IPS DF 6.9 (cell line): ENCODE data around the gene TRMT2A.

Experiments used
- DNase-seq: peaks from one replicate; pipeline ENCODE4 v3.0.0-alpha.2; 2013; ENCODE audit warnings: low read depth, low spot score
- H3K27ac ChIP-seq: one replicate; pipeline ENCODE4 v1.5.1; 2013; ENCODE audit warnings: low read length, control low read depth
- H3K27me3 ChIP-seq: 2 replicates; pipeline ENCODE4 v1.6.1; 2013; ENCODE audit warnings: mild to moderate bottlenecking, low read length; ENCODE audit not compliant: control insufficient read depth, insufficient read depth
- H3K36me3 ChIP-seq: 2 replicates; pipeline ENCODE4 v1.6.1; 2013; ENCODE audit warnings: low read length; ENCODE audit not compliant: control insufficient read depth, insufficient read depth
- H3K4me1 ChIP-seq: 2 replicates; pipeline ENCODE4 v1.6.1; 2013; ENCODE audit warnings: low read length; ENCODE audit not compliant: control insufficient read depth, insufficient read depth
- H3K4me3 ChIP-seq: 2 replicates; pipeline ENCODE4 v1.5.1; 2013; ENCODE audit warnings: mild to moderate bottlenecking, low read length
- H3K9me3 ChIP-seq: 2 replicates; pipeline ENCODE4 v1.6.1; 2013; ENCODE audit warnings: low read length, inconsistent platforms; ENCODE audit not compliant: control insufficient read depth, insufficient read depth
- WGBS: extraction: QIAGEN DNeasy Blood & Tissue Kit; methylation state at CpG from one replicate; pipeline ENCODE4 v1.1.7; 2013; ENCODE audit warnings: mixed read lengths, missing lambda C conversion rate; ENCODE audit not compliant: insufficient read length, insufficient coverage; 5-methylcytosine and 5-hydroxymethylcytosine counted together

The TRMT2A gene

DNA sequence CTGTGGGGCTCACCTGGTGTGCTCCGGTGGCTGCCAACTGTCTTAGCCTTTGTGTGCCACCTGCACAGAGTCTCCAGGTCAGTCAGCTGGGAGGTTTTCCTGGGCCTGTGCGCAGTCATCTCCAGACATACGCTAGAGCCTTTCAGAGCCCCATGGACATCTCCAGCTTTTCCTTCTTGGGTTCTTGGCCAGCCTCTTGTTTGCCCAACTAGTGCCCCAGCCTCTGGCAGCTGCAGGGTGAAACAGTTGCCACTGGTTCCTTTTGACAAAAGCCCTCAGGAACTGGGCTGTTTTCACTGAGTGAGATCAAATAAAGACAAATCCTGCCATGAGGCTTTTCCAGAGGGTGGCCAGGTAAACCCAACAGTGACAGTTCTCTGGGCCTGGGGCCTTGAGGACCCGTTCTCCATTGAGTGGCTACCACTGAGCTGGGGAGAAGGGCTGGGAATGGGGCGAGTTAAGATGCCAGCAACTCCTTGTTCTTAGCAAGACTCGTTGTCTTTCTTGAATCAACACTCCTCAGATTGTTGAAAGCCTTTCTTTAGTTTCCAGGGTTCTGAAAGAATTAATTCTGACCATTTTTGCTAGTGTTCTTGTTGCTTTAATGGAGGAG lies 17.8 kb downstream of the TRMT2A start:
- WGBS, result no CpG with 5 or more reads among the region's 6 CpGs
- H3K4me3 ChIP-seq, result no peak overlapping the region
- no peaks in the 10 kb centered on the region for H3K27me3 ChIP-seq
- no peak overlapping the region for H3K27ac ChIP-seq
- no peak for DNase-seq
- no peaks in the 10 kb centered on the region for H3K4me1 ChIP-seq
- H3K9me3 ChIP-seq, result no peaks in the 10 kb centered on the region
- H3K36me3 ChIP-seq, result peaks cover 21% of the 10 kb centered on the region; the same call in 1 of the 2 replicates

GRCh38 chr22:20096574-20097420 lies 20.2 kb downstream of the TRMT2A start:
- Histone ChIP-seq H3K36me3 (peaks cover 42% of the 10 kb centered on the region), H3K27ac (no peak overlapping the region), H3K4me1 (no peaks in the 10 kb centered on the region), H3K4me3 (no peak overlapping the region), H3K9me3 (no peaks in the 10 kb centered on the region), H3K27me3 (no peaks in the 10 kb centered on the region)
- no CpG with 5 or more reads among the region's 2 CpGs for WGBS
- no peak for DNase-seq

DNA sequence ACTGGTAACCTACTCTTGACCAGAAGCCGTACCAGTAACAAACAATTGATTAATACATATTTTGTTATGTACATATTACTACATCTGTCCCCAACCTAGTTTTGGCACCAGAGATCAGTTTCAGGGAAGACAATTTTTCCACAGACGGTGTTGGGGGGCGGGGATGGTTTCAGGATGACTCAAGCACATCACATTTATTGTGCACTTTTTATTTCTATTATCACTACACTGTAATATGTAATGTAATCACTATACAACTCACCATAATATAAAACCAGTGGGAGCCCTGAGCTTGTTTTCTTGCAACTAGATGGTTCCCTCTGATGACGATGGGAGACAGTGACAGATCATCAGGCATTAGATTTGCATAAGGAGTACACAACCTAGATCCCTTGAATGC lies 21.5 kb downstream of the TRMT2A start:
- no peaks in the 10 kb centered on the region for H3K9me3 ChIP-seq
- no CpG with 5 or more reads among the region's 4 CpGs for WGBS

DNA sequence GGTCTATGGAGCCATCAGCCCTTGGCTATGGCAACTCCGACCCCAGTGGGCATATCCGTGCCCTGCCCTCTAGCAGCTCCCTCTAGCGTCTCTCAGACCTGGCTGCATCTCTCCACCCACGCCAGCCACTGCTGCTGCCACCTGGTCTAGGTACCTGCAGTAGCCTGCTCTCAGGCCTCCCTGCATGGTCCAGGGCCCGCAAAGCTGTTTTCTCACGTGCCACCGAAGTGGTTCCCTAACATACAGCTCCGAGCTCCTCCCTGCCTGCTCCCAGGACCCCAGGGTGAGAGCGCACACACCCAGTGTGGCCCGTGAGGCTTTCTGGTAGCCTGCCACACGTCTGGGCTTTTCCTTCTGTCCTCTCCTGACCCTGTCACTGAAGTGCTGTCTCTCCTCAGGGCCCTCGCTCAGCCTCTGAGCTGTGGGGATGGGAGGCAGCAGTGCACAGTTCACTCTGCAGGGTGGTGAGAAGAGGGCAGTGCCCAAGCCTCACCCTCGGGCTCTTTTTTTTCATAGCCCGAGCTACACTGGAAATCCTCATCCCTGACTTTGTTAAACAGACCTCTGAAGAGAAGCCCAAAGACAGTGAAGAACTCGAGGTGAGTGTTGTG lies 22.7 kb downstream of the TRMT2A start:
- WGBS, result no CpG with 5 or more reads among the region's 15 CpGs
- no peaks in the 10 kb centered on the region for H3K27me3 ChIP-seq
- no peaks in the 10 kb centered on the region for H3K4me1 ChIP-seq
- no peak overlapping the region for H3K4me3 ChIP-seq
- no peaks in the 10 kb centered on the region for H3K9me3 ChIP-seq
- no peak for DNase-seq
- H3K36me3 ChIP-seq, result peaks cover 65% of the 10 kb centered on the region
- no peak overlapping the region for H3K27ac ChIP-seq

More for the DNA sequence above, 21.5 kb downstream of the TRMT2A start:
- H3K27me3 ChIP-seq, result no peaks in the 10 kb centered on the region
- H3K27ac ChIP-seq, result no peak overlapping the region
- no peak for DNase-seq
- no peaks in the 10 kb centered on the region for H3K4me1 ChIP-seq
- H3K4me3 ChIP-seq, result no peak overlapping the region
- H3K36me3 ChIP-seq, result peaks cover 54% of the 10 kb centered on the region

DNA sequence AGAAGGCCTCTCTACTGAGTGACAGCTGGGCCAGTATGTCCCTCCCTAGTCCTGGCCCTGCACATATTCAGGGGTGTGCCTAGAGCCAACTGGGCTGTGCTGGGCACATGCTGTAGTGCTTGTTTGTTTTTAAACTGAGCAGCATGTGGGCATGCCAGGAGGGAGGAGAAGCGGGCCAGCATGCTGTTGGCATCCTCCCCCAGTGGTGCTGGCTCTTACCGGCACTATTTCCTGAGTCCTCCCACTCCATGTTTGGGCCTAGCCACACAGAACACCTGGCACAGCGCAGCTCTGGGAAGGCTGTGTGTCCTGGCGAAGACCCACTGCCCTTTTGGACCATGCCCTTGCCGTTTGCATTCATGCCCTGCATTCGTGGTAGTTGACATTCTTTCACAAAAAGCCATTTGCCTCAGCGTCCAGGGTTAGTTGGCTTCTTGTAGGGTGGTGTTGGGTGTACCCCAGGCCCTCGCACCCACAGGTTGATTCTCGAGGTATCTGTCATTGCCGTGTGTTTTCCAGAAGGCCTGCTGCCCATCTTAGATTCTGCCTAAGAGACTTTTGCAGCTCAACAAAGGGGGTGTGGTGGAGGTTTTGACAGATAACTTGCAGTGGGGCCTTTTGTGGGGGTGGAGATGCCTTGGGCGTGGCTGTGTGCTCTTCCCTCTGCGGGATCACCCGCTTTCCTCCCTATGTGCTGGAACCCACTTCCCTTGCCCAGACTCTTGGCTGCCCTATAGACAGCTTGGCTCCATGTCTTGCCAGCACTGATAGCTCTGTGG lies 23.4 kb downstream of the TRMT2A start:
- no peak for DNase-seq
- Histone ChIP-seq H3K27ac (no peak overlapping the region), H3K27me3 (no peaks in the 10 kb centered on the region), H3K4me3 (no peak overlapping the region), H3K36me3 (peaks cover 67% of the 10 kb centered on the region), H3K4me1 (no peaks in the 10 kb centered on the region), H3K9me3 (no peaks in the 10 kb centered on the region)
- WGBS, result no CpG with 5 or more reads among the region's 13 CpGs

DNA sequence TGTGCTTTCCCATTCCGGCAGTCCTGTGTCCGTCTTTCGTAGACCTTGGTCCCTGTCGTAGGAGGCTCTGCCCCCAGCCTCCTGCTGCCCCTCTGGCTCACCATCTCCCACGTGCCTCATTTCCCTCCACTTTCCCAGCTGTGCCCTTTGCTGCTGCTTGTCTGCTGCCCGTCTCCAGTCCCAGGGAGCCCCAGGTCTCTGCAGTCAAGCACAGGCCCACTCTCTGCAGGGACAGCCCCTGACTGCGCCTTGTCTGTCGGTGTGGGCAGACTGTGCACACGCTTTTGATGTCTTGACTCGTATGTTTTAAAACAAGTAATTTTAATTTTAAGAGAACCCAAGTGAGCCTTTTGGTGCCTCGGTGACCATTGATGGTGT lies 24.6 kb downstream of the TRMT2A start:
- Histone ChIP-seq H3K27me3 (no peaks in the 10 kb centered on the region), H3K9me3 (no peaks in the 10 kb centered on the region), H3K36me3 (peaks cover 76% of the 10 kb centered on the region), H3K27ac (no peak overlapping the region), H3K4me1 (no peaks in the 10 kb centered on the region), H3K4me3 (no peak overlapping the region)
- DNase-seq, result no peak
- no CpG with 5 or more reads among the region's 11 CpGs for WGBS

GRCh38 chr22:20091690-20092476 lies 25.1 kb downstream of the TRMT2A start:
- no peaks in the 10 kb centered on the region for H3K9me3 ChIP-seq
- H3K4me3 ChIP-seq, result no peak overlapping the region
- no peaks in the 10 kb centered on the region for H3K27me3 ChIP-seq
- no CpG with 5 or more reads among the region's 16 CpGs for WGBS
- no peak for DNase-seq
- peaks cover 82% of the 10 kb centered on the region for H3K36me3 ChIP-seq
- no peaks in the 10 kb centered on the region for H3K4me1 ChIP-seq
- no peak overlapping the region for H3K27ac ChIP-seq

GRCh38 chr22:20090730-20091240 lies 26.2 kb downstream of the TRMT2A start:
- no CpG with 5 or more reads among the region's 9 CpGs for WGBS
- Histone ChIP-seq H3K27me3 (no peaks in the 10 kb centered on the region), H3K4me1 (no peaks in the 10 kb centered on the region), H3K9me3 (no peaks in the 10 kb centered on the region), H3K36me3 (peaks cover 88% of the 10 kb centered on the region), H3K4me3 (no peak overlapping the region), H3K27ac (no peak overlapping the region)
- no peak for DNase-seq

GRCh38 chr22:20089977-20090729 lies 26.9 kb downstream of the TRMT2A start:
- H3K9me3 ChIP-seq, result no peaks in the 10 kb centered on the region
- DNase-seq, result no peak
- H3K27ac ChIP-seq, result no peak overlapping the region
- no peaks in the 10 kb centered on the region for H3K4me1 ChIP-seq
- no peak overlapping the region for H3K4me3 ChIP-seq
- no CpG with 5 or more reads among the region's 11 CpGs for WGBS
- peaks cover 84% of the 10 kb centered on the region for H3K36me3 ChIP-seq
- no peaks in the 10 kb centered on the region for H3K27me3 ChIP-seq
